Measurements from ENCODE around the gene ORC2.

The ORC2 gene

GRCh38 chr2:200963124-200963917 lies at the start of gene ORC2:
ORC2 (minus strand) TSS chr2:200963660; CDS start chr2:200958123, 5,537 bp downstream.
- TF ChIP-seq, protein P1, sequence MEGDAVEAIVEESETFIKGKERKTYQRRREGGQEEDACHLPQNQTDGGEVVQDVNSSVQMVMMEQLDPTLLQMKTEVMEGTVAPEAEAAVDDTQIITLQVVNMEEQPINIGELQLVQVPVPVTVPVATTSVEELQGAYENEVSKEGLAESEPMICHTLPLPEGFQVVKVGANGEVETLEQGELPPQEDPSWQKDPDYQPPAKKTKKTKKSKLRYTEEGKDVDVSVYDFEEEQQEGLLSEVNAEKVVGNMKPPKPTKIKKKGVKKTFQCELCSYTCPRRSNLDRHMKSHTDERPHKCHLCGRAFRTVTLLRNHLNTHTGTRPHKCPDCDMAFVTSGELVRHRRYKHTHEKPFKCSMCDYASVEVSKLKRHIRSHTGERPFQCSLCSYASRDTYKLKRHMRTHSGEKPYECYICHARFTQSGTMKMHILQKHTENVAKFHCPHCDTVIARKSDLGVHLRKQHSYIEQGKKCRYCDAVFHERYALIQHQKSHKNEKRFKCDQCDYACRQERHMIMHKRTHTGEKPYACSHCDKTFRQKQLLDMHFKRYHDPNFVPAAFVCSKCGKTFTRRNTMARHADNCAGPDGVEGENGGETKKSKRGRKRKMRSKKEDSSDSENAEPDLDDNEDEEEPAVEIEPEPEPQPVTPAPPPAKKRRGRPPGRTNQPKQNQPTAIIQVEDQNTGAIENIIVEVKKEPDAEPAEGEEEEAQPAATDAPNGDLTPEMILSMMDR (IDR thresholded peaks at IDR 0.05): peak; percentile 47

DNA sequence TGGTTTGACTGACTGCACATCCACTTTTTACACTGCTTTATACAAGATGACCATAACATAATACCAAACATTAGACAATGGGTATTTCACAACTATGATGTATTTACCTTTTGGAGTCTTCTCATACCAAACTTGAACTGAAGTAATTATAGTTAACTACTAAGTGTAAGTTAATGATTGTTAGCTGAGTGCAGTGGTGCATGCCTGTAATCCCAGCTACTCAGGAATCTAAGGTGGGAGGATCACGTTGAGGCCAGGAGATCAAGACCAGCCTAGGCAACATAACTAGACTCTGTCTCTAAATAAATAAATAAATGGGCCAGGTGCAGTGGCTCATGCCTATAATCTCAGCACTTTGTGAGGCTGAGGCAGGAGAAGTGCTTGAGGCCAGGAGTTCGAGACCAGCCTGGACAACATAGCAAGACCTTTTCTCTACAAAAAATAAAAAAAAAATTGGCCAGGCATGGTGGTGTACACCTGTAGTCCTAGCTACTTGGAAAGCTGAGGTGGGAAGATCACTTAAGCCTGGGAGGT lies 44.9 kb upstream of the ORC2 start:
- TF ChIP-seq, protein P1 (IDR thresholded peaks at IDR 0.05): no peak

DNA sequence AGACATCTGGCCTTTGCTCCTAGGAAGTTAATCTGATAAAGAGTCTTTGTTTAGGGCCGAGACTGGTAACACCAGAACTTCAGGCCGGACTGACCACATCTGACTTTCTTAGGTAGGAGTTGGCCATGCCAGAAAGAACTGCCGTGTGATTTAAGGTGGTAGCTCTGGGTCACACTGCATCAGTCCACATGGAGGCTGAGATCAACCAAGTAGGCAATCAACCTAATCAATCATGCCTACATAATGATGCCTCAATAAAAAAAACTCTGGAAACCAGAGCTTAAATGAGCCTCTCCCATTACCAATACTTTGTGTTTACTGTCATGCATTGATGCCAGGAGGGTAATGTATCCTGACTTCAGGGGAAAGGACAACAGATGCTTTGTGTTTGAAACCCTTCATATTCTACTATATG lies 44.1 kb upstream of the ORC2 start:
- TF ChIP-seq, protein P1 (IDR thresholded peaks at IDR 0.05): no peak

DNA sequence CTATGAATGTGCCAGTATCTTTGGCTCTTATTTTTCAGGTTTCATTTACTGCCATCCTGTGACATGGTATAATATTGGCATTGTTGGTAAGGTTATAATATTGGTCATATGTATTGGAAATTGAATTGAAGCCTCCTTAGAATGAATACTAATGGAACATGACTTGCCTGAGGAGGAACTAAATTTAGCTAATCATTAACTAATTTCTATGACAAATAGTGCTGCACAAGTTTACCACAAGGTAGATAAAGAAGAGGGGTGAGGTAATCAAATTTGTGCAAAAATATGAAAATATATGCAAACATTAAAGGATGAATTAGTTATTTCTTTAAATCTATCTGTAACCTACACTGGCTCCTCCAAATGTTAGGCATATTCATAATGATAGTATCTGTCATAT lies 43.2 kb upstream of the ORC2 start:
- TF ChIP-seq, protein P1 (IDR thresholded peaks at IDR 0.05): no peak

DNA sequence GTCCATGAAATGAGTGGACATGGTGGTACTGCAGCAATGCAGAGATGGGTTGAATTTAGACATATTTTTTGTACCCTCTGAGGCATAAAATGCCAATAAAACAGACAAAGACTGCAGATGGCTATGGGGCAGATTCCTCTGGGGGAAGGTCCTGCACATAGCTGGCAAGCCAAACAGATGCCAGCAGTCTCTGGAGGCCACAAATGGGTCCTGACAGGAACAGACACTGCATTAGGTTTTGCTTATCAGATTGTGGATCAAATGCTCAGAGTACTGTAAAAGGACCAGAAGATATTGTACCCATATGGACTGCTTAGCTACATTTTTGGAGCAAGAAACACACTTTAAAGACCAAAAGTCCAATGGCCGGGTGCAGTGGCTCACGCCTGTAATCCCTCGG lies 40.9 kb upstream of the ORC2 start:
- TF ChIP-seq, protein P1 (IDR thresholded peaks at IDR 0.05): no peak

- TF ChIP-seq, protein P1 (IDR thresholded peaks at IDR 0.05): no peak
Measured at GRCh38 chr2:200993097-200993496, 29.6 kb upstream of the ORC2 start.

DNA sequence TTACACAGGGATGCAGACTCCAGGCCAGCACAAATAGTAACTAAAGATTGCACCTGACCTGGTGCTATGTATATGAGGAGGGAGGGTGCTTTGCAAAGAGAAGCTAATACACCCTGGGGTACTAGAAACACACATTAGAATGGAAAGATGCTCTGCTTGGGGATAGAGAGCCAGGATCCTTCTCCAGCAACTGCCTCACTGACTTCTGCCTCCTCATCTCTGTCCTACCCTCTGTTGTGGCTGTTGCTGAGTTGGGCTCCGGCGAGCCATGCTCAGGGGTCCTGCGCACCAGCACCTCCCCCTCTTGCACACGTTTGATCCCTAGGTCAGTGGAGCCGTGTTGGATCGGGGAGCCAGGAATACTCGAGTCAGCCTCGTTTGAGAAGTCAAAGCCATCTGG lies 23.7 kb upstream of the ORC2 start:
- TF ChIP-seq, protein P1 (IDR thresholded peaks at IDR 0.05): no peak
